Amniotic stem cell (primary cell): ENCODE data around the gene BHLHE40.

Source experiments
- DNase-seq: peaks from one replicate; lab custom pipeline; 2025; lab: John Stamatoyannopoulos, UW

Gene BHLHE40

GRCh38 chr3:5001135-5001534 is 21.9 kb downstream of the BHLHE40 start:
- no peak for DNase-seq

- no peak for DNase-seq
Measured at GRCh38 chr3:5001805-5002173, 22.6 kb downstream of the BHLHE40 start.

- no peak for DNase-seq
Measured at GRCh38 chr3:5002174-5002870, 23.1 kb downstream of the BHLHE40 start.

- no peak for DNase-seq
Measured at GRCh38 chr3:5002871-5003247, 23.6 kb downstream of the BHLHE40 start.

- DNase-seq = no peak
Measured at GRCh38 chr3:5004319-5005152, 25.3 kb downstream of the BHLHE40 start.

- no peak for DNase-seq
Measured at GRCh38 chr3:5005367-5005766, 26.1 kb downstream of the BHLHE40 start.

- DNase-seq = no peak
Measured at GRCh38 chr3:5006755-5007202, 27.5 kb downstream of the BHLHE40 start.

- no peak for DNase-seq
Measured at GRCh38 chr3:5007873-5008272, 28.6 kb downstream of the BHLHE40 start.

GRCh38 chr3:5009506-5010109 is 30.4 kb downstream of the BHLHE40 start:
- DNase-seq = no peak

GRCh38 chr3:5010140-5010539 is 30.9 kb downstream of the BHLHE40 start:
- no peak for DNase-seq

- no peak for DNase-seq
Measured at GRCh38 chr3:5010706-5011554, 31.7 kb downstream of the BHLHE40 start.

- no peak for DNase-seq
Measured at GRCh38 chr3:5011555-5012256, 32.5 kb downstream of the BHLHE40 start.

GRCh38 chr3:5012367-5012766 is 33.1 kb downstream of the BHLHE40 start:
- DNase-seq = no peak

GRCh38 chr3:5013021-5013906 is 34.0 kb downstream of the BHLHE40 start:
- no peak for DNase-seq

- no peak for DNase-seq
Measured at GRCh38 chr3:5014391-5014790, 35.2 kb downstream of the BHLHE40 start.

- no peak for DNase-seq
Measured at GRCh38 chr3:5015056-5015455, 35.8 kb downstream of the BHLHE40 start.

- no peak for DNase-seq
Measured at GRCh38 chr3:5016211-5017161, 37.2 kb downstream of the BHLHE40 start.

- DNase-seq = no peak
Measured at GRCh38 chr3:5017925-5018531, 38.8 kb downstream of the BHLHE40 start.
